GM19324 (cell line): Measurements from ENCODE around the gene GPHB5.
"Not testable (repeated sequence)": the region's sequence is repeated elsewhere in the genome, so short reads cannot be mapped to it uniquely, and the experiment has no call there.

Experiments
- ATAC-seq: cut with Tn5 transposase; IDR thresholded peaks from one replicate; pipeline ENCODE4 v1.9.1; 2021; ENCODE audit warnings: mild to moderate bottlenecking, moderate library complexity; ENCODE audit not compliant: unreplicated experiment, low FRiP score

The GPHB5 gene

GRCh38 chr14:63318835-63319234, at the start of gene GPHB5:
Gene GPHB5 (minus strand): TSS chr14:63318935. CDS start chr14:63317849, 1,086 bp downstream.
- no peak for ATAC-seq

GRCh38 chr14:63367742-63368364, 49.1 kb upstream of the GPHB5 start:
- no peak for ATAC-seq

GRCh38 chr14:63362389-63362819, 43.7 kb upstream of the GPHB5 start:
- ATAC-seq: no peak

GRCh38 chr14:63361790-63362189, 43.1 kb upstream of the GPHB5 start:
- no peak for ATAC-seq

- no peak for ATAC-seq
These were observed 39.1 kb upstream of the GPHB5 start for GRCh38 chr14:63357841-63358240.

- no peak for ATAC-seq
These were observed 27.1 kb upstream of the GPHB5 start for GRCh38 chr14:63345826-63346225.

GRCh38 chr14:63344336-63344735, 25.6 kb upstream of the GPHB5 start:
- no peak for ATAC-seq

- ATAC-seq: no peak
These were observed 25.1 kb upstream of the GPHB5 start for GRCh38 chr14:63343878-63344277.

GRCh38 chr14:63342371-63342770, 23.6 kb upstream of the GPHB5 start:
- no peak for ATAC-seq

GRCh38 chr14:63328787-63329737, 10.3 kb upstream of the GPHB5 start:
- no peak for ATAC-seq

GRCh38 chr14:63326840-63327239, 8.1 kb upstream of the GPHB5 start:
- no peak for ATAC-seq

- no peak for ATAC-seq
These were observed 4.3 kb upstream of the GPHB5 start for GRCh38 chr14:63322897-63323573.

- no peak for ATAC-seq
These were observed 3.7 kb upstream of the GPHB5 start for GRCh38 chr14:63322472-63322871.

GRCh38 chr14:63308723-63309317, 9.9 kb downstream of the GPHB5 start:
- ATAC-seq: no peak

GRCh38 chr14:63304429-63304828, 14.3 kb downstream of the GPHB5 start:
- ATAC-seq: not testable (repeated sequence)

GRCh38 chr14:63301891-63302534, 16.7 kb downstream of the GPHB5 start:
- no peak for ATAC-seq

- no peak for ATAC-seq
These were observed 17.9 kb downstream of the GPHB5 start for GRCh38 chr14:63300854-63301253.

GRCh38 chr14:63299351-63300110, 19.2 kb downstream of the GPHB5 start:
- ATAC-seq: no peak

- no peak for ATAC-seq
These were observed 21.2 kb downstream of the GPHB5 start for GRCh38 chr14:63297372-63298063.
